Natural killer cell (primary cell): ENCODE measurements around the gene ISYNA1. TPM values are rescaled to one million over a fixed set of nuclear protein-coding genes. Genes with fewer than 3 reads are reported as not detected.

Source experiments
- ATAC-seq, 3 donors: fragments of 150-1000 bp in 2 of 3; fragments of 200-7000 bp in 1 of 3; cut with Tn5 transposase; 1 replicate in 1 of 3; 2 replicates in 2 of 3; pipeline ENCODE4 v1.10.0; 2021; ENCODE audit warnings: mild to moderate bottlenecking in 2 of 3, moderate library complexity in 2 of 3
- DNase-seq, 2 donors: peaks; one replicate each; pipeline versions ENCODE4 v3.0.0 to v3.0.0-alpha.2; 2013 to 2021; ENCODE audit warnings: mixed read lengths in 1 of 2
- H3K27ac ChIP-seq: one replicate; pipeline ENCODE4 v1.5.1; 2013; ENCODE audit warnings: mild to moderate bottlenecking, low read length
- H3K27me3 ChIP-seq: one replicate; pipeline ENCODE4 v1.6.1; 2013; ENCODE audit warnings: low read length; ENCODE audit not compliant: control insufficient read depth, insufficient read depth
- H3K36me3 ChIP-seq: one replicate; pipeline ENCODE4 v1.6.1; 2013; ENCODE audit warnings: low read length; ENCODE audit not compliant: control insufficient read depth, insufficient read depth
- H3K4me1 ChIP-seq: one replicate; pipeline ENCODE4 v1.6.1; 2013; ENCODE audit warnings: low read length; ENCODE audit not compliant: control insufficient read depth, insufficient read depth
- H3K4me3 ChIP-seq: one replicate; pipeline ENCODE4 v1.5.1; 2013; ENCODE audit warnings: low read length
- H3K9me3 ChIP-seq: one replicate; pipeline ENCODE4 v1.6.1; 2013; ENCODE audit warnings: low read length; ENCODE audit not compliant: control insufficient read depth, insufficient read depth
- H3K27ac Mint-ChIP-seq, 2 donors: one replicate each; pipeline ENCODE4 v1.8.0; 2022; ENCODE audit warnings: mild to moderate bottlenecking in 2 of 2, mixed read lengths in 2 of 2, moderate library complexity in 1 of 2
- H3K27me3 Mint-ChIP-seq, 2 donors: one replicate each; pipeline ENCODE4 v1.8.0; 2022; ENCODE audit warnings: low read depth in 2 of 2, mixed read lengths in 2 of 2
- H3K36me3 Mint-ChIP-seq: one replicate; pipeline ENCODE4 v1.8.0; 2022; ENCODE audit warnings: mixed read lengths
- H3K4me1 Mint-ChIP-seq, 2 donors: one replicate each; pipeline ENCODE4 v1.8.0; 2022; ENCODE audit warnings: mixed read lengths in 2 of 2
- H3K4me3 Mint-ChIP-seq: one replicate; pipeline ENCODE4 v1.8.0; 2022; ENCODE audit warnings: mild to moderate bottlenecking, moderate library complexity, mixed read lengths
- H3K9me3 Mint-ChIP-seq, 2 donors: one replicate each; pipeline ENCODE4 v1.8.0; 2022; ENCODE audit warnings: mixed read lengths in 2 of 2
- CTCF ChIP-seq: fragments of 200-600 bp; IDR thresholded peaks from one replicate; pipeline ENCODE4 v1.8.0; 2022; ENCODE audit warnings: antibody characterized with exemption
- WGBS: methylation state at CpG from one replicate; pipeline ENCODE4 v1.1.7; 2013; ENCODE audit warnings: missing lambda C conversion rate; ENCODE audit not compliant: insufficient coverage; 5-methylcytosine and 5-hydroxymethylcytosine counted together
- intact Hi-C: fragments of 100-400 bp; cut with micrococcal nuclease; formaldehyde crosslinking; loops from one replicate; pipeline ENCODE4 v1.14.2; 2022
- total RNA-seq, 4 donors: library from RNA; stranded (reverse); fragments of 120-200 nt in 1 of 4; gene quantifications; one replicate each; pipeline versions ENCODE4 v1.2.3 to v1.2.4, GENCODE V29; 2013 to 2022

ISYNA1 gene
- total RNA-seq, 3 donors from 2014 or later (not counting 1 experiment from before 2014, with no cell fraction given): 39.7 to 53.6 (median 40.1) TPM

- H3K27ac ChIP-seq: no peak overlapping the region
- peaks cover 15% of the 10 kb centered on the region for H3K36me3 ChIP-seq
- no peaks in the 10 kb centered on the region for H3K9me3 Mint-ChIP-seq
- H3K27me3 ChIP-seq: no peaks in the 10 kb centered on the region
- no peak for ATAC-seq
- DNase-seq: no peak
- H3K4me1 Mint-ChIP-seq: peaks cover 20 to 43% of the 10 kb centered on the region in 2 donors
- peak overlapping the region in 1 of 2 donors; percentile 73 for H3K27ac Mint-ChIP-seq
- peaks cover 25% of the 10 kb centered on the region for H3K4me1 ChIP-seq
- 95% methylated on average over 3 of the region's 3 CpGs for WGBS
- no peak overlapping the region for H3K4me3 ChIP-seq
- H3K9me3 ChIP-seq: no peaks in the 10 kb centered on the region
- intact Hi-C loops: loop anchor here (5.0 kb wide), 1 partner anchor 379 kb away; no protein-coding TSS in a partner anchor
- H3K27me3 Mint-ChIP-seq: no peaks in the 10 kb centered on the region
- no peaks in the 10 kb centered on the region for H3K36me3 Mint-ChIP-seq
- no peak for TF ChIP-seq CTCF
- no peak overlapping the region for H3K4me3 Mint-ChIP-seq
Observed at GRCh38 chr19:18467978-18468377, 30.0 kb upstream of the ISYNA1 start.

- H3K36me3 ChIP-seq: peaks cover 22% of the 10 kb centered on the region
- H3K4me1 ChIP-seq: peaks cover 23% of the 10 kb centered on the region
- intact Hi-C loops: loop anchor here (5.0 kb wide), 1 partner anchor 381 kb away; no protein-coding TSS in a partner anchor
- no peaks in the 10 kb centered on the region for H3K9me3 ChIP-seq
- TF ChIP-seq CTCF: no peak
- Mint-ChIP-seq H3K4me3 (no peak overlapping the region), H3K4me1 (peaks cover 20 to 48% of the 10 kb centered on the region in 2 donors), H3K9me3 (no peaks in the 10 kb centered on the region), H3K27ac (no peak overlapping the region), H3K27me3 (no peaks in the 10 kb centered on the region), H3K36me3 (no peaks in the 10 kb centered on the region)
- H3K4me3 ChIP-seq: no peak overlapping the region
- no peak for DNase-seq
- H3K27me3 ChIP-seq: no peaks in the 10 kb centered on the region
- no peak for ATAC-seq
- WGBS: 95% methylated on average over 11 of the region's 11 CpGs
- H3K27ac ChIP-seq: no peak overlapping the region
Observed at GRCh38 chr19:18466354-18466753, 28.4 kb upstream of the ISYNA1 start.

- Mint-ChIP-seq H3K9me3 (no peaks in the 10 kb centered on the region), H3K27me3 (no peaks in the 10 kb centered on the region), H3K27ac (peak overlapping the region in 1 of 2 donors; percentile 63), H3K4me3 (no peak overlapping the region), H3K36me3 (no peaks in the 10 kb centered on the region), H3K4me1 (peaks cover 20 to 48% of the 10 kb centered on the region in 2 donors)
- H3K36me3 ChIP-seq: peaks cover 26% of the 10 kb centered on the region
- WGBS: 96% methylated on average over 6 of the region's 6 CpGs
- peaks cover 23% of the 10 kb centered on the region for H3K4me1 ChIP-seq
- no peak overlapping the region for H3K27ac ChIP-seq
- H3K9me3 ChIP-seq: no peaks in the 10 kb centered on the region
- no peak for TF ChIP-seq CTCF
- DNase-seq (no peak), ATAC-seq (no peak)
- intact Hi-C loops: loop anchor here (5.0 kb wide), 1 partner anchor 381 kb away; no protein-coding TSS in a partner anchor
- no peaks in the 10 kb centered on the region for H3K27me3 ChIP-seq
- H3K4me3 ChIP-seq: no peak overlapping the region
Observed at GRCh38 chr19:18465964-18466339, 28.0 kb upstream of the ISYNA1 start.
